Fibroblast of lung (primary cell): ENCODE data around the gene CCNE1. TPM values are rescaled to one million over a fixed set of nuclear protein-coding genes. Genes with fewer than 3 reads are reported as not detected.

Experiments
- DNase-seq, 2 donors: peaks; one replicate each; pipeline versions ENCODE4 v3.0.0 to v3.0.0-alpha.2; 2010; ENCODE audit warnings: low read depth in 2 of 2
- H2AFZ ChIP-seq: 2 replicates; pipeline ENCODE4 v1.5.1; 2012; ENCODE audit warnings: low read length, control low read depth, inconsistent platforms
- H3K27ac ChIP-seq: 2 replicates; pipeline ENCODE4 v1.5.1; 2011; ENCODE audit warnings: low read length, control low read depth; ENCODE audit not compliant: insufficient read depth
- H3K27me3 ChIP-seq: 2 replicates; pipeline ENCODE4 v1.5.1; 2011; ENCODE audit warnings: mild to moderate bottlenecking, low read length; ENCODE audit not compliant: control insufficient read depth, insufficient read depth
- H3K36me3 ChIP-seq: 2 replicates; pipeline ENCODE4 v1.5.1; 2011; ENCODE audit warnings: low read length; ENCODE audit not compliant: control insufficient read depth, insufficient read depth
- H3K4me1 ChIP-seq: 2 replicates; pipeline ENCODE4 v1.5.1; 2011; ENCODE audit warnings: low read length; ENCODE audit not compliant: control insufficient read depth, insufficient read depth; ENCODE audit errors: extremely low read depth
- H3K4me2 ChIP-seq: 2 replicates; pipeline ENCODE4 v1.5.1; 2011; ENCODE audit warnings: low read length, control low read depth; ENCODE audit not compliant: insufficient read depth; ENCODE audit errors: extremely low read depth
- H3K4me3 ChIP-seq, 4 experiments: fragments of 200-600 bp in 1 of 4; sonication (generic) in 1 of 4; replicated peaks in 1 of 4; 2 replicates each; pipeline ENCODE4 v1.5.1; 2011 to 2016; ENCODE audit warnings: low read length in 4 of 4, low read depth in 3 of 4, mild to moderate bottlenecking in 3 of 4, control low read depth in 2 of 4, inconsistent platforms in 1 of 4, mixed read lengths in 1 of 4; ENCODE audit not compliant: insufficient read depth in 1 of 4; ENCODE audit errors: control extremely low read depth in 1 of 4
- H3K79me2 ChIP-seq: 2 replicates; pipeline ENCODE4 v1.5.1; 2012; ENCODE audit warnings: mild to moderate bottlenecking, low read length, inconsistent platforms; ENCODE audit not compliant: control insufficient read depth, insufficient read depth
- H3K9ac ChIP-seq: 2 replicates; pipeline ENCODE4 v1.5.1; 2011; ENCODE audit warnings: mild to moderate bottlenecking, low read length, control low read depth; ENCODE audit not compliant: insufficient read depth
- H3K9me3 ChIP-seq: 2 replicates; pipeline ENCODE4 v1.5.1; 2012; ENCODE audit warnings: low read depth, low read length; ENCODE audit not compliant: control insufficient read depth, insufficient read depth
- H4K20me1 ChIP-seq: 2 replicates; pipeline ENCODE4 v1.5.1; 2011; ENCODE audit warnings: low read length; ENCODE audit not compliant: control insufficient read depth, insufficient read depth; ENCODE audit errors: extremely low read depth
- CTCF ChIP-seq, 2 donors: IDR thresholded peaks in 1 of 2; conservative IDR thresholded peaks in 1 of 2; 1 replicate in 1 of 2; 2 replicates in 1 of 2; pipeline ENCODE4 v1.5.1; 2011 to 2012; ENCODE audit warnings: low read length in 2 of 2, control low read depth in 1 of 2, inconsistent platforms in 1 of 2, low read depth in 1 of 2, mild to moderate bottlenecking in 1 of 2
- EZH2 ChIP-seq: IDR thresholded peaks from 2 replicates; pipeline ENCODE4 v1.5.1; 2012; ENCODE audit warnings: low read length, control low read depth, mild to moderate bottlenecking; ENCODE audit errors: missing control alignments
- polyA plus RNA-seq, 2 donors: library from polyadenylated mRNA; depleted of rRNA in 1 of 2; stranded (reverse) in 1 of 2; unstranded in 1 of 2; fragments of >200 nt; gene quantifications; 2 replicates each; pipeline ENCODE4 v1.2.1, GENCODE V29; 2011 to 2012; ENCODE audit warnings: missing spikeins in 1 of 2
- total RNA-seq: library from RNA; depleted of rRNA; stranded (reverse); fragments of >200 nt; gene quantifications from 2 replicates; pipeline ENCODE4 v1.2.1, GENCODE V29; 2014

CCNE1 gene
- total and polyA plus RNA-seq, 2 donors (not counting 1 experiment from before 2014, with no cell fraction given): 4.8 to 5.3 TPM

DNA sequence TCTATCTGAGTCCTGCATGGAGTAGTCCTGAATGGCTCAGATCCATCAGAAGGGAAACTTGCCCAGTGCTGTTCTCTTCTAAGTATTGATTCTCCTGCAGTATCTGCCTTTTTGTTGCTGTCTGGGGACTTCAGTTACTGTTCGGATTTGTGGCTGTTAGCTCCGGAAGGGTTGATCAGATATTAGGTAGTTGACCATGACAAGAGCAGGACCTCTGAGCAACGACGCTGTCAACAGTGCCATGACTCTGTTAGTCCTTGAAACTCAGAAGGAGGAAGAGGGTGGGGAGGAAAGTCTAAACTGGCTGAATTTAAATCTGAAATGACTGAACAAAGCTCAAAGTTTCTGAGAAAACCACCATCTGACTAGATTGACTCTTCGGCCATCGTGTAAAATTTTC, 42.2 kb downstream of the CCNE1 start:
- Histone ChIP-seq H3K4me3 (no peak overlapping the region), H3K9me3 (no peaks in the 10 kb centered on the region), H3K27ac (no peak overlapping the region), H3K27me3 (no peaks in the 10 kb centered on the region), H3K9ac (no peak overlapping the region), H4K20me1 (no peaks in the 10 kb centered on the region), H3K4me1 (no peaks in the 10 kb centered on the region), H2AFZ (no peak overlapping the region), H3K36me3 (no peaks in the 10 kb centered on the region), H3K79me2 (no peaks in the 10 kb centered on the region), H3K4me2 (no peak overlapping the region)
- DNase-seq: no peak
- TF ChIP-seq CTCF (conservative IDR thresholded peaks at IDR 0.05 in 1 of 2, IDR thresholded peaks at IDR 0.05 in 1 of 2; ENCODE audit: low read depth in 1 of 2, low read length in 2 of 2) (no peak), EZH2 (no peak)

GRCh38 chr19:29855087-29855486, 43.3 kb downstream of the CCNE1 start:
- Histone ChIP-seq H4K20me1 (no peaks in the 10 kb centered on the region), H3K4me3 (no peak overlapping the region), H3K4me2 (no peak overlapping the region), H3K36me3 (no peaks in the 10 kb centered on the region), H3K4me1 (no peaks in the 10 kb centered on the region), H3K9me3 (no peaks in the 10 kb centered on the region), H3K79me2 (no peaks in the 10 kb centered on the region), H3K27ac (no peak overlapping the region), H3K27me3 (no peaks in the 10 kb centered on the region), H3K9ac (no peak overlapping the region), H2AFZ (no peak overlapping the region)
- no peak for DNase-seq
- TF ChIP-seq CTCF (conservative IDR thresholded peaks at IDR 0.05 in 1 of 2, IDR thresholded peaks at IDR 0.05 in 1 of 2; ENCODE audit: low read depth in 1 of 2, low read length in 2 of 2) (no peak), EZH2 (no peak)

- no peak overlapping the region for H3K9ac ChIP-seq
- H3K4me1 ChIP-seq: no peaks in the 10 kb centered on the region
- H3K27me3 ChIP-seq: no peaks in the 10 kb centered on the region
- no peaks in the 10 kb centered on the region for H3K36me3 ChIP-seq
- TF ChIP-seq CTCF (conservative IDR thresholded peaks at IDR 0.05 in 1 of 2, IDR thresholded peaks at IDR 0.05 in 1 of 2; ENCODE audit: low read depth in 1 of 2, low read length in 2 of 2) (no peak), EZH2 (no peak)
- H3K4me3 ChIP-seq: no peak overlapping the region
- H2AFZ ChIP-seq: no peak overlapping the region
- no peaks in the 10 kb centered on the region for H4K20me1 ChIP-seq
- no peaks in the 10 kb centered on the region for H3K9me3 ChIP-seq
- no peak overlapping the region for H3K27ac ChIP-seq
- no peak overlapping the region for H3K4me2 ChIP-seq
- no peak for DNase-seq
- H3K79me2 ChIP-seq: no peaks in the 10 kb centered on the region
These were observed 44.1 kb downstream of the CCNE1 start for GRCh38 chr19:29855741-29856500.
